Suprapubic skin (tissue), 4 donors: Measurements from ENCODE around the gene ZDHHC14.

ENCODE experiments used
- CTCF ChIP-seq, 2 donors: fragments of 200-600 bp in 1 of 2; fragments of 450-650 bp in 1 of 2; sonication (generic) in 1 of 2; IDR thresholded peaks; one replicate each; pipeline ENCODE4 v1.5.1; 2016 to 2019; ENCODE audit warnings: antibody characterized with exemption in 2 of 2, mild to moderate bottlenecking in 1 of 2, moderate library complexity in 1 of 2
- EP300 ChIP-seq: sonication (generic); formaldehyde crosslinking; IDR thresholded peaks from one replicate; pipeline ENCODE4 v1.6.1; 2017; ENCODE audit warnings: antibody characterized with exemption
- POLR2A ChIP-seq, 2 donors: fragments of 450-650 bp; IDR thresholded peaks; one replicate each; pipeline ENCODE4 v1.6.1; 2017; ENCODE audit warnings: antibody characterized with exemption in 2 of 2, mild to moderate bottlenecking in 2 of 2, moderate library complexity in 2 of 2
- POLR2AphosphoS5 ChIP-seq, 3 donors: sonication (generic); formaldehyde crosslinking; IDR thresholded peaks; one replicate each; pipeline ENCODE4 v1.6.1; 2017; ENCODE audit warnings: antibody characterized with exemption in 3 of 3

GRCh38 chr6:157642736-157643135 is 261.7 kb downstream of the ZDHHC14 start:
- TF ChIP-seq CTCF (IDR thresholded peaks at IDR 0.05) (no peak), POLR2AphosphoS5 (IDR thresholded peaks at IDR 0.05) (no peak), EP300 (no peak), POLR2A (IDR thresholded peaks at IDR 0.05) (no peak)
